ENCODE measurements around the gene LYPD8.

The LYPD8 gene

DNA sequence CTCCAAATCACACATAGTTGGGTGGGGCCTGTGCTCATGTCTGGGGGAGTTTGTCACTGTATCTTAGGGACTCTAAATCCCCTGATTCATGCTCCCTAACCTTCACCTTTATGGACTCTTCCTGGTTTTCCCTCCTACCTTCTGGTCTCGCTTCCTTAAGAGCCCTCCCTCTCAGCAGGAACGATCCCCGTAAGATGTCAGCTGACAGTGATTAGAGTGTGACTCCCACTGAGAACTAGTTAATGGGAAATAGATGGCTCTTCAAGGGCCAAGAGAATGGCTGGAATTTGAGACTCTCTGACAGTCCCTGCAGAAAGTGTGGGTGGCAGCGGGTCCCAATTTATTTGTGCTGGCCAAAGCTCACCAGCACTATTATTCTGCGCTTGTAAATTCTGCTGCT lies 22.0 kb downstream of the LYPD8 start:
- Histone ChIP-seq H3K9me3 (ENCODE audit: insufficient read depth, low read length) (no peaks in the 10 kb centered on the region), H2AFZ (ENCODE audit: low read depth, low read length, severe bottlenecking) (no peak overlapping the region), H3K9ac (ENCODE audit: low read length) (no peak overlapping the region), H3F3A (ENCODE audit: insufficient read depth) (no peaks in the 10 kb centered on the region), H3K27me3 (ENCODE audit: low read length) (no peaks in the 10 kb centered on the region), H3K79me2 (ENCODE audit: insufficient read depth, low read length) (no peaks in the 10 kb centered on the region), H3K9me2 (replicated peaks; ENCODE audit: insufficient read depth, low read length) (no peaks in the 10 kb centered on the region), H4K20me1 (ENCODE audit: low read depth, low read length) (no peaks in the 10 kb centered on the region), H3K36me3 (ENCODE audit: low read length) (no peaks in the 10 kb centered on the region), H3K4me3 (ENCODE audit: insufficient read depth, low read length, poor library complexity, severe bottlenecking) (no peak overlapping the region), H3K27ac (ENCODE audit: low read depth, low read length) (no peak overlapping the region), H3K4me2 (ENCODE audit: low read depth, low read length, poor library complexity, severe bottlenecking) (no peak overlapping the region)
- TF ChIP-seq CTCF (IDR thresholded peaks at IDR 0.05; ENCODE audit: insufficient read depth, low read length, poor library complexity, severe bottlenecking) (no peak), EZH2phosphoT487 (conservative IDR thresholded peaks at IDR 0.05; ENCODE audit: low read length) (no peak)

- no peaks in the 10 kb centered on the region for H3K9me3 ChIP-seq (ENCODE audit: insufficient read depth, low read length)
- H3K4me3 ChIP-seq (ENCODE audit: insufficient read depth, low read length, poor library complexity, severe bottlenecking) = no peak overlapping the region
- H3K9me2 ChIP-seq (replicated peaks; ENCODE audit: insufficient read depth, low read length) = no peaks in the 10 kb centered on the region
These were observed 24.8 kb downstream of the LYPD8 start for GRCh38 chr1:248730507-248731335.

DNA sequence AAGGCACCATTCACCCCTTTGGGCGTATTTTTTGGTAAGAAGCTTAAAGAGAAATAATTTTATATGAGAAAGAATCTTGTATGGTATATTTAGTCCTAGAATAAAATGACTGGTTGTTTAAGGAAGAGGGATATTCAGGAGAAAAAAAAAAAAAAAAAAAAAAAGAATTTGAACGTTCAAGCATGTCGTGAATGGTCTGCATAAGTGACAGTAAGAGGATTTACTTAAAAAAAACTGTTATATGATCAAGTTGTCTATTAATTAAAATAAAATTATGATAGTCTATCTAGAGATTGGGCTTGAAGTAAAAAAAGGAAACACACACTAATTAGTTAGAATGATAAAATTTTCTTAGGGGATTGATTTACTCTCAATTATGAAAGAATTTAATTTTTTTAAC lies 41.3 kb downstream of the LYPD8 start:
- H3K9me2 ChIP-seq (replicated peaks; ENCODE audit: insufficient read depth, low read length) = no peaks in the 10 kb centered on the region
- H3K4me3 ChIP-seq (ENCODE audit: insufficient read depth, low read length, poor library complexity, severe bottlenecking) = no peak overlapping the region
- no peaks in the 10 kb centered on the region for H3K27me3 ChIP-seq (ENCODE audit: low read length)
- no peak overlapping the region for H3K27ac ChIP-seq (ENCODE audit: low read depth, low read length)
- no peaks in the 10 kb centered on the region for H4K20me1 ChIP-seq (ENCODE audit: low read depth, low read length)
- H3K36me3 ChIP-seq (ENCODE audit: low read length) = no peaks in the 10 kb centered on the region
- no peak overlapping the region for H2AFZ ChIP-seq (ENCODE audit: low read depth, low read length, severe bottlenecking)
- TF ChIP-seq CTCF (IDR thresholded peaks at IDR 0.05; ENCODE audit: insufficient read depth, low read length, poor library complexity, severe bottlenecking) (no peak), EZH2phosphoT487 (conservative IDR thresholded peaks at IDR 0.05; ENCODE audit: low read length) (no peak)
- H3K9ac ChIP-seq (ENCODE audit: low read length) = no peak overlapping the region
- no peaks in the 10 kb centered on the region for H3F3A ChIP-seq (ENCODE audit: insufficient read depth)
- H3K9me3 ChIP-seq (ENCODE audit: insufficient read depth, low read length) = peaks cover 7% of the 10 kb centered on the region; the same call in 1 of the 2 replicates
- H3K4me2 ChIP-seq (ENCODE audit: low read depth, low read length, poor library complexity, severe bottlenecking) = no peak overlapping the region
- no peaks in the 10 kb centered on the region for H3K79me2 ChIP-seq (ENCODE audit: insufficient read depth, low read length)

More at GRCh38 chr1:248730507-248731335, 24.8 kb downstream of the LYPD8 start:
- no peak overlapping the region for H3K9ac ChIP-seq (ENCODE audit: low read length)
- no peak overlapping the region for H2AFZ ChIP-seq (ENCODE audit: low read depth, low read length, severe bottlenecking)
- no peaks in the 10 kb centered on the region for H3K79me2 ChIP-seq (ENCODE audit: insufficient read depth, low read length)
- H3K27me3 ChIP-seq (ENCODE audit: low read length) = no peaks in the 10 kb centered on the region
- no peak overlapping the region for H3K4me2 ChIP-seq (ENCODE audit: low read depth, low read length, poor library complexity, severe bottlenecking)
- H3F3A ChIP-seq (ENCODE audit: insufficient read depth) = no peaks in the 10 kb centered on the region
- no peaks in the 10 kb centered on the region for H4K20me1 ChIP-seq (ENCODE audit: low read depth, low read length)
- TF ChIP-seq EZH2phosphoT487 (conservative IDR thresholded peaks at IDR 0.05; ENCODE audit: low read length) = no peak
- no peak for TF ChIP-seq CTCF (IDR thresholded peaks at IDR 0.05; ENCODE audit: insufficient read depth, low read length, poor library complexity, severe bottlenecking)
- no peak overlapping the region for H3K27ac ChIP-seq (ENCODE audit: low read depth, low read length)
- H3K36me3 ChIP-seq (ENCODE audit: low read length) = no peaks in the 10 kb centered on the region
